CD4-positive, alpha-beta T cell treated with Interleukin-6 at 100 ng/mL for 8 hours (primary cell): ENCODE data around the gene HPSE2.

Experiments
- DNase-seq: peaks from one replicate; pipeline ENCODE4 v3.0.0-alpha.2; 2020; ENCODE audit warnings: mixed read lengths, low spot score

Gene HPSE2

DNA sequence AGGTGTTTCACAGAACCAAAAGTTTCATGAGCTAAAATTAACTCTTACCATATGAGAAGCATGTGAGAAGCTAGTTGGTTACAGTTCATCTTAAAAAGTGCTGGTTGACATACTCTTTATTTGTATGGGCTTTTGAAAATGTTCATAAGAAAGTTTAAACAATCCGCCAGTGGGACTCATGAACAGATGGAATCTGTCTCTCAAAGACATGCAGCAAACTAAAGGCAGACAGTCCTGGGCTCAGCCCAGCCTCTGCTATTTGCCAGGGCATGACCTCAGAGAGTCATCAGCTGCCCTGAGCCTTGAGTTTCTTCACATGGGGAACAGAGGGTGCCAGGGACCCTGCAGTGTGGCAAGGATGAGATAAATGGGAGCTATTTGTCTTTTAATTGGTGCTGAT is 823.9 kb downstream of the HPSE2 start:
- DNase-seq, result no peak

DNA sequence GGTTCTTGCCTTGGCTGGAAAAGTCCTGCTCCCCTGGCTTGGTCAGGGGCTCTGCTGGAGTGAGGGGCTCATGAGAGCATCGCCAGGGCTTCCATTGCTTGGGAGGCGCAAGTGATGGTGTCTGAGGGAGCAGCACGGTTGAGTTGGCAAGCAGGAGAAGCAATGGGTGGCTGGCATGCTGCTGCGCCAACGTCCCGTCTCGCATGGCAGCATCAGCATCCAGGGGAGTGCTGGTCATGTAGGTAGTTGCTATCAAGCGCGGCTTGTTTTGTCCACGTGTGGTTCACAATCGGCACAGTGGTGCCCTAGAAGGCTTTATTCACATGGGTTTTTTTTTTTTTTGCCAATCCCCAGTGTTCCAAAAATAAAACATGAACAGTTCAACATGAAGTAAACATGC is 824.5 kb downstream of the HPSE2 start:
- no peak for DNase-seq

DNA sequence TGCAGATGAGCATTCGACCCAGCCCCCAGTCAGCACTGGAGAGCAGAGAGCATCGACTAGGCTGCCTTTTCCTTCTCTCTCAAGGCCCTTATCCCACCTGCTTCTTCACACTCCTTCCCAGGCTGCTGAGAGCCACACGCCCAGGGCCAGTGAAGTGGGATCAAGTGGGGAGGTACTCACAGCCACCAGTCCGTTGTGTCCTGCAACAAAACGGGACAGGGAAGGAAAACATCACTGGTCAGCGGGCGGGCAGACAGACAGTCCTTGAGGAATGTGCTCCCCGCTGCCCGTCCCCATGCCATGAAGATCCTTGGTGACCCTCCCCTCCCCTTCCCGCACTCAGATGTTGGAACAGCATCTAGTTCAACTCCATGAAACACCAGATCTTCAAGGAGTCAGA is 824.9 kb downstream of the HPSE2 start:
- no peak for DNase-seq

- DNase-seq, result no peak
Observed at GRCh38 chr10:98410135-98410743, 825.4 kb downstream of the HPSE2 start.

GRCh38 chr10:98408799-98409198 is 826.9 kb downstream of the HPSE2 start:
- DNase-seq, result no peak

- DNase-seq, result no peak
Observed at GRCh38 chr10:98407744-98408241, 827.9 kb downstream of the HPSE2 start.
